SK-N-SH treated with all-trans-retinoic acid at 6 μM for 48 hours (cell line): Measurements from ENCODE around the gene MINDY4.

ENCODE experiments used
- ATAC-seq: fragments of 200-7000 bp; cut with Tn5 transposase; 3 replicates; pipeline ENCODE4 v1.9.1; 2020; ENCODE audit warnings: mild to moderate bottlenecking, moderate library complexity
- BACH2 ChIP-seq: fragments of 250-450 bp; sonication (Bioruptor Pico); IDR thresholded peaks from 2 replicates; pipeline ENCODE4 v1.9.0; 2021; ENCODE audit warnings: mild to moderate bottlenecking, borderline replicate concordance
- CSDC2 ChIP-seq: fragments of 250-450 bp; sonication (Bioruptor Pico); IDR thresholded peaks from 2 replicates; pipeline ENCODE4 v1.5.0; 2020; ENCODE audit warnings: mild to moderate bottlenecking, moderate library complexity
- GLIS3 ChIP-seq: fragments of 250-450 bp; sonication (Bioruptor Pico); IDR thresholded peaks from 2 replicates; pipeline ENCODE4 v1.5.0; 2020; ENCODE audit warnings: mild to moderate bottlenecking, moderate library complexity
- ISL1 ChIP-seq: fragments of 250-450 bp; sonication (Bioruptor Pico); IDR thresholded peaks from 2 replicates; pipeline ENCODE4 v2.1.2; 2022; ENCODE audit warnings: mild to moderate bottlenecking, moderate library complexity
- OSR1 ChIP-seq: fragments of 250-450 bp; sonication (Bioruptor Pico); IDR thresholded peaks from 2 replicates; pipeline ENCODE4 v1.8.0; 2022; ENCODE audit warnings: moderate library complexity, mild to moderate bottlenecking, inconsistent platforms
- RARB ChIP-seq: fragments of 250-450 bp; sonication (Bioruptor Pico); IDR thresholded peaks from 2 replicates; pipeline ENCODE4 v1.8.0; 2021; ENCODE audit warnings: mild to moderate bottlenecking, moderate library complexity
- SNAI2 ChIP-seq: fragments of 250-450 bp; sonication (Bioruptor Pico); IDR thresholded peaks from 2 replicates; pipeline ENCODE4 v1.5.0; 2020; ENCODE audit warnings: mild to moderate bottlenecking, moderate library complexity
- TCF4 ChIP-seq: fragments of 250-450 bp; sonication (Bioruptor Pico); IDR thresholded peaks from 2 replicates; pipeline ENCODE4 v1.8.0; 2021; ENCODE audit warnings: mild to moderate bottlenecking, moderate library complexity, borderline replicate concordance
- TOX ChIP-seq: fragments of 250-450 bp; sonication (Bioruptor Pico); IDR thresholded peaks from 2 replicates; pipeline ENCODE4 v1.8.0; 2021; ENCODE audit warnings: mild to moderate bottlenecking, moderate library complexity, borderline replicate concordance
- ZC3H10 ChIP-seq: fragments of 250-450 bp; sonication (Bioruptor Pico); IDR thresholded peaks from 2 replicates; pipeline ENCODE4 v1.5.1; 2021; ENCODE audit warnings: mild to moderate bottlenecking, moderate library complexity
- ZFP3 ChIP-seq: fragments of 250-450 bp; sonication (Bioruptor Pico); IDR thresholded peaks from 2 replicates; pipeline ENCODE4 v1.5.0; 2020; ENCODE audit warnings: mild to moderate bottlenecking, moderate library complexity
- ZFP30 ChIP-seq: fragments of 450-650 bp; formaldehyde crosslinking; IDR thresholded peaks from 2 replicates; pipeline ENCODE4 v1.5.0; 2022; ENCODE audit warnings: mild to moderate bottlenecking, moderate library complexity
- ZNF565 ChIP-seq: fragments of 450-650 bp; formaldehyde crosslinking; conservative IDR thresholded peaks from 2 replicates; pipeline ENCODE4 v1.5.0; 2020; ENCODE audit warnings: low read depth, mild to moderate bottlenecking, moderate library complexity
- ZNF70 ChIP-seq: fragments of 450-650 bp; formaldehyde crosslinking; IDR thresholded peaks from 2 replicates; pipeline ENCODE4 v1.5.0; 2020; ENCODE audit warnings: mild to moderate bottlenecking, moderate library complexity
- ZNF8 ChIP-seq: fragments of 450-650 bp; formaldehyde crosslinking; IDR thresholded peaks from 2 replicates; pipeline ENCODE4 v1.5.0; 2020; ENCODE audit warnings: mild to moderate bottlenecking, moderate library complexity
- TF ChIP-seq, protein P1 (sequence below): fragments of 250-450 bp; sonication (Bioruptor Pico); IDR thresholded peaks from 2 replicates; pipeline ENCODE4 v1.8.0; 2020; ENCODE audit warnings: mild to moderate bottlenecking, moderate library complexity, borderline replicate concordance
- TF ChIP-seq, protein P2 (sequence below): fragments of 250-450 bp; sonication (Bioruptor Pico); IDR thresholded peaks from 2 replicates; pipeline ENCODE4 v1.5.1; 2021; ENCODE audit warnings: mild to moderate bottlenecking, moderate library complexity
- TF ChIP-seq, protein P3 (sequence below): fragments of 250-450 bp; sonication (Bioruptor Pico); IDR thresholded peaks from 2 replicates; pipeline ENCODE4 v1.5.1; 2020; ENCODE audit warnings: low read depth, mild to moderate bottlenecking, moderate library complexity

MINDY4 gene

DNA sequence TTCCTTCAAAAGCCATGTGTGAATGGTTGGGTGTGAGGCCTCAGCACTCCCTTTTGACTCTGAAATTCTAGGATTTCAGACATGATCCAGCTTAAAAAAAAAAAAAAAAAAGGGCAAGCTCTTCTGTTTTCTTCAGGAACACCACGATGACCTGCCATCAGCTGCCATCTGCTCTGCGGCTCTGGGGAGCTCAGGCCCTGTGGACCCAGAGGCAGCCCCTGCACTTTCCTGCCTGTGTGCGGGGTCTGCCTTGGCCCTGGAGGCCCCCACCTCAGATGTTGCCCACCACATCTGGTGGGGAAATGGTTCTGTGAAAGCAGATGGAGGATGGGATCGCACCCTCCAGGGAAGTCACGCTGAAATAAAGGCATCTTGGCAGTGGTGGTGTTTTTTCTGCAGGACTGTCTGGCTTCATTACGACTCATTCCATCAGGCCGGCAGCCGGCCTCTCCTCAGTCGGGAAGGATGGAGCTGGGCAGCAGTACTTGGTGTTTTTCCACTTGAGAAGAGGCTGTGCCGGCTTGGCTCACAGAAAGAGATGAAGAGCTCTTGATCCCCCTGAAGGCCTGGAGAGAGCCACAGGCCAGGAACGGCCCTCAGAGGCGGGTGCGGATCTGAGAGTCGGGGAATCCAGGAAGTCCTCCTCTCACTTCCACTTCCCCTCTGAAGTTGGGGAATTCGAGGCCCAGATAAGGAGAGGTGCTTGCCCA, 74.4 kb downstream of the MINDY4 start:
- TF ChIP-seq RARB (CRISPR knock-in tag) (no peak), SNAI2 (no peak), GLIS3 (no peak), OSR1 (CRISPR knock-in tag) (no peak), ZNF8 (CRISPR knock-in tag) (no peak), ZNF70 (CRISPR knock-in tag) (no peak), ZC3H10 (CRISPR knock-in tag) (no peak), ZNF565 (CRISPR knock-in tag) (no peak), ZFP3 (CRISPR knock-in tag) (no peak), TCF4 (CRISPR knock-in tag) (no peak), ISL1 (CRISPR knock-in tag) (no peak), BACH2 (CRISPR knock-in tag) (no peak), CSDC2 (CRISPR knock-in tag) (no peak)
- TF ChIP-seq, protein P1, sequence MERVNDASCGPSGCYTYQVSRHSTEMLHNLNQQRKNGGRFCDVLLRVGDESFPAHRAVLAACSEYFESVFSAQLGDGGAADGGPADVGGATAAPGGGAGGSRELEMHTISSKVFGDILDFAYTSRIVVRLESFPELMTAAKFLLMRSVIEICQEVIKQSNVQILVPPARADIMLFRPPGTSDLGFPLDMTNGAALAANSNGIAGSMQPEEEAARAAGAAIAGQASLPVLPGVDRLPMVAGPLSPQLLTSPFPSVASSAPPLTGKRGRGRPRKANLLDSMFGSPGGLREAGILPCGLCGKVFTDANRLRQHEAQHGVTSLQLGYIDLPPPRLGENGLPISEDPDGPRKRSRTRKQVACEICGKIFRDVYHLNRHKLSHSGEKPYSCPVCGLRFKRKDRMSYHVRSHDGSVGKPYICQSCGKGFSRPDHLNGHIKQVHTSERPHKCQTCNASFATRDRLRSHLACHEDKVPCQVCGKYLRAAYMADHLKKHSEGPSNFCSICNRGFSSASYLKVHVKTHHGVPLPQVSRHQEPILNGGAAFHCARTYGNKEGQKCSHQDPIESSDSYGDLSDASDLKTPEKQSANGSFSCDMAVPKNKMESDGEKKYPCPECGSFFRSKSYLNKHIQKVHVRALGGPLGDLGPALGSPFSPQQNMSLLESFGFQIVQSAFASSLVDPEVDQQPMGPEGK (CRISPR knock-in tag): no peak
- TF ChIP-seq, protein P2, sequence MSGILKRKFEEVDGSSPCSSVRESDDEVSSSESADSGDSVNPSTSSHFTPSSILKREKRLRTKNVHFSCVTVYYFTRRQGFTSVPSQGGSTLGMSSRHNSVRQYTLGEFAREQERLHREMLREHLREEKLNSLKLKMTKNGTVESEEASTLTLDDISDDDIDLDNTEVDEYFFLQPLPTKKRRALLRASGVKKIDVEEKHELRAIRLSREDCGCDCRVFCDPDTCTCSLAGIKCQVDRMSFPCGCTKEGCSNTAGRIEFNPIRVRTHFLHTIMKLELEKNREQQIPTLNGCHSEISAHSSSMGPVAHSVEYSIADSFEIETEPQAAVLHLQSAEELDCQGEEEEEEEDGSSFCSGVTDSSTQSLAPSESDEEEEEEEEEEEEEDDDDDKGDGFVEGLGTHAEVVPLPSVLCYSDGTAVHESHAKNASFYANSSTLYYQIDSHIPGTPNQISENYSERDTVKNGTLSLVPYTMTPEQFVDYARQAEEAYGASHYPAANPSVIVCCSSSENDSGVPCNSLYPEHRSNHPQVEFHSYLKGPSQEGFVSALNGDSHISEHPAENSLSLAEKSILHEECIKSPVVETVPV (CRISPR knock-in tag): no peak
- TF ChIP-seq, protein P3, sequence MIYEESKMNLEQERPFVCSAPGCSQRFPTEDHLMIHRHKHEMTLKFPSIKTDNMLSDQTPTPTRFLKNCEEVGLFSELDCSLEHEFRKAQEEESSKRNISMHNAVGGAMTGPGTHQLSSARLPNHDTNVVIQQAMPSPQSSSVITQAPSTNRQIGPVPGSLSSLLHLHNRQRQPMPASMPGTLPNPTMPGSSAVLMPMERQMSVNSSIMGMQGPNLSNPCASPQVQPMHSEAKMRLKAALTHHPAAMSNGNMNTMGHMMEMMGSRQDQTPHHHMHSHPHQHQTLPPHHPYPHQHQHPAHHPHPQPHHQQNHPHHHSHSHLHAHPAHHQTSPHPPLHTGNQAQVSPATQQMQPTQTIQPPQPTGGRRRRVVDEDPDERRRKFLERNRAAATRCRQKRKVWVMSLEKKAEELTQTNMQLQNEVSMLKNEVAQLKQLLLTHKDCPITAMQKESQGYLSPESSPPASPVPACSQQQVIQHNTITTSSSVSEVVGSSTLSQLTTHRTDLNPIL: no peak
- TF ChIP-seq, all 23 proteins: peak for 0
- ATAC-seq: peak; percentile 87

DNA sequence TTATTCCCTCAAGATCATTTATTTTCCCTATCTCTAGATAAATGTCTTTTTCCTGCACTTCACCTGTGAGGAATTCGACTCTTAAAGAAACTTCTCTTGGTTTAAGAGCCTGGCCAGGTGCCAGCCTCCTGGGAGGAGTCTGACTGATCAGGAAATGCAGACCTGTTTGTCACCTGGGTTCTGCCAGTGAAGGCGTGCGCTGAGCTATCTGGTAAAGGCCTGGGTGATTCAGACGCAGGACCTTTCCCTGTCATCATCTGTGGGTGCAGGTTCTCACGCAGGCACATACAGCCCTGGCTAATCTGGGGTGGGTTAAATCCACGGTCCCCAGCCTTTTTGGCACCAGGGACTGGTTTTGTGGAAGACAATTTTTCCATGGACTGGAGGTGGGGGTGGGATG, 75.2 kb downstream of the MINDY4 start:
- TF ChIP-seq ZFP3 (CRISPR knock-in tag) (no peak), BACH2 (CRISPR knock-in tag) (no peak), ZFP30 (CRISPR knock-in tag) (no peak), ZNF70 (CRISPR knock-in tag) (no peak), RARB (CRISPR knock-in tag) (no peak)
- no peak for ATAC-seq

DNA sequence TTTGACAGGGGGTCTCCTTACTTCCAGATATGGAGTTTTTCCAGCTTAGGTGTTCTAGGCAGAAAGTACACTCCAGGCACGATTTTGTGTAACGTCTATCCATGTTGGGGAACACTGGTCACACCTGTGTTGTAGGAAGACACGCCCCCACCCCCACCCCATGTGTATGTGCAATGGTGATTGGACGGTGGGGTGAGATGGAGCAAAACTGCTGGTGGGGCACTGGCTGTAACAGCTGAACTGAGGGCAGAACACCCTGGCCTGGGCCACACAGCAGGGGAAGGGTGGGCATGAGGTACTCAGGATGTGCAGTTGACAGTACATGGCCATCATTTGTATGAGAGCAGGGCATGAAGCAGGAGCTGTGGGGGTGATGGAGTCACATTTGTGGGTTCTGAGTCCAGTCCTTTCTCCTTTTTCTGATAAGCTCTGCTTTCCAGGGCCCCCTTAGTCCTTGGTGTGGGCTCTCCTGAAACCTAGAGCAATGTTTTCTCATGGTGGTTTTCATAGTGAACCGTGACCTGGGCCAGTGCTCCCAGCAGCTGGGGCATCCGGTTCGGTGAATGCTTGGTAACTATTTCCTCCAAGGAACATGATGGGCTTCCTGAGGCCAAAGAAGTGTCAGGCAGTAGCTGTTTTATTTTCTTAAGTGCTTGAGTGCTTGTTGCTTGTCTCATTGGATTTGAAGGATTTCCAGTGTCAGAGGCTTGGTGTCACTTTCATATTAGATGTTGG, 77.1 kb downstream of the MINDY4 start:
- TF ChIP-seq ZC3H10 (CRISPR knock-in tag) (no peak), BACH2 (CRISPR knock-in tag) (no peak), ZFP3 (CRISPR knock-in tag) (no peak), TOX (CRISPR knock-in tag) (no peak), ZNF8 (CRISPR knock-in tag) (no peak), GLIS3 (no peak)
- ATAC-seq: no peak

DNA sequence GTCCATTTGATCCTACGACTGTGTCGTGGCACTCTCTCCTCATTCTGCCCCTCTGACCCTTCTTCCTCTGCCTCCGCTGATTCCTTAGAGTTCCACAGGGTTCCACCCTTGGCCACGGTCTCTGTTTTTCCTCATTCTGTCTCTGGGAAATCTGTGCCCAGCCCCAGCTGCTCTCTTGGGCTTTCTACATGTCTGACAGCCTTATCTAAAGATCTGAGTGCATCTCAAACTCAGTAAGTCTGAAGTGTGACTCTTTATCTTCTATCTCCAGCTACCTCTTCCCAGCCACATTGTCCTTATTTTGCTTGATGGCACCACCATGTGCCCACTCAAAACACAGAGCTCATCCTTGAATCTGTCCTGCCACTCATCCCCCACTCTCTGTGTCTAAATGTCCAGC, 78.3 kb downstream of the MINDY4 start:
- ATAC-seq: no peak

More for the DNA sequence above, 78.3 kb downstream of the MINDY4 start:
- TF ChIP-seq BACH2 (CRISPR knock-in tag) (no peak), TCF4 (CRISPR knock-in tag) (no peak), TOX (CRISPR knock-in tag) (no peak), ZNF8 (CRISPR knock-in tag) (no peak)
- TF ChIP-seq, protein P2 (CRISPR knock-in tag): no peak
- TF ChIP-seq, all 23 proteins: peak for 0
